Mesenchymal stem cell (in vitro differentiated cells and primary cell): ENCODE results near the gene U2SURP.

Experiments
- DNase-seq: peaks from one replicate; pipeline ENCODE4 v3.0.0-alpha.2; 2013
- H2AFZ ChIP-seq: one replicate; pipeline ENCODE4 v1.6.1; 2013; ENCODE audit warnings: low read depth, mild to moderate bottlenecking, control low read depth, inconsistent platforms, low read length, moderate library complexity
- H2AK5ac ChIP-seq: 2 replicates; pipeline ENCODE4 v1.6.1; 2013; ENCODE audit warnings: low read length, moderate library complexity, mild to moderate bottlenecking, inconsistent platforms; ENCODE audit not compliant: severe bottlenecking
- H2BK120ac ChIP-seq: one replicate; pipeline ENCODE4 v1.6.1; 2013; ENCODE audit warnings: low read depth, mild to moderate bottlenecking, inconsistent platforms, low read length, moderate library complexity
- H2BK12ac ChIP-seq, 2 experiments: one replicate each; pipeline ENCODE4 v1.6.1; 2013; ENCODE audit warnings: inconsistent platforms in 2 of 2, low read length in 2 of 2, mild to moderate bottlenecking in 2 of 2, moderate library complexity in 2 of 2, control low read depth in 1 of 2
- H2BK15ac ChIP-seq: one replicate; pipeline ENCODE4 v1.6.1; 2013; ENCODE audit warnings: mild to moderate bottlenecking, low read depth, inconsistent platforms; ENCODE audit not compliant: poor library complexity, severe bottlenecking
- H2BK5ac ChIP-seq: 2 replicates; pipeline ENCODE4 v1.6.1; 2013; ENCODE audit warnings: low read depth, mild to moderate bottlenecking, low read length, control low read depth, inconsistent platforms; ENCODE audit not compliant: poor library complexity, severe bottlenecking
- H3K14ac ChIP-seq, 2 experiments: one replicate each; pipeline ENCODE4 v1.6.1; 2013; ENCODE audit warnings: inconsistent platforms in 2 of 2, low read length in 2 of 2, control low read depth in 1 of 2, mild to moderate bottlenecking in 1 of 2, moderate library complexity in 1 of 2
- H3K18ac ChIP-seq, 2 experiments: one replicate each; pipeline ENCODE4 v1.6.1; 2013; ENCODE audit warnings: inconsistent platforms in 2 of 2, low read length in 2 of 2, control low read depth in 1 of 2, low read depth in 1 of 2, mild to moderate bottlenecking in 1 of 2
- H3K23ac ChIP-seq, 2 experiments: one replicate each; pipeline ENCODE4 v1.6.1; 2013; ENCODE audit warnings: inconsistent platforms in 2 of 2, low read length in 2 of 2, mild to moderate bottlenecking in 2 of 2, moderate library complexity in 2 of 2, control low read depth in 1 of 2
- H3K27ac ChIP-seq: 2 replicates; pipeline ENCODE4 v1.5.1; 2013; ENCODE audit warnings: mild to moderate bottlenecking, moderate library complexity, low read length, control low read depth, inconsistent platforms; ENCODE audit not compliant: poor library complexity, severe bottlenecking
- H3K27me3 ChIP-seq, 2 experiments: 2 replicates each; pipeline versions ENCODE4 v1.6.1 to v1.7.0; 2013; ENCODE audit warnings: low read length in 2 of 2, mild to moderate bottlenecking in 2 of 2, moderate library complexity in 2 of 2, control low read depth in 1 of 2, inconsistent platforms in 1 of 2; ENCODE audit not compliant: control insufficient read depth in 1 of 2, insufficient read depth in 1 of 2
- H3K36me3 ChIP-seq, 2 experiments: 2 replicates each; pipeline versions ENCODE4 v1.6.1 to v1.7.0; 2013; ENCODE audit warnings: low read length in 2 of 2, control low read depth in 1 of 2, inconsistent platforms in 1 of 2, low read depth in 1 of 2, mild to moderate bottlenecking in 1 of 2; ENCODE audit not compliant: insufficient read depth in 2 of 2, control insufficient read depth in 1 of 2
- H3K4ac ChIP-seq, 2 experiments: one replicate each; pipeline ENCODE4 v1.6.1; 2013; ENCODE audit warnings: inconsistent platforms in 2 of 2, low read length in 2 of 2, mild to moderate bottlenecking in 2 of 2, moderate library complexity in 2 of 2, control low read depth in 1 of 2, low read depth in 1 of 2
- H3K4me1 ChIP-seq: 2 replicates; pipeline ENCODE4 v1.6.1; 2013; ENCODE audit warnings: low read depth, low read length, control low read depth; ENCODE audit not compliant: control insufficient read depth, insufficient read depth
- H3K4me2 ChIP-seq: 2 replicates; pipeline ENCODE4 v1.6.1; 2013; ENCODE audit warnings: low read length, mild to moderate bottlenecking, inconsistent platforms; ENCODE audit not compliant: poor library complexity, severe bottlenecking
- H3K4me3 ChIP-seq, 2 experiments: 2 replicates each; pipeline versions ENCODE4 v1.5.1 to v1.7.0; 2013; ENCODE audit warnings: low read length in 2 of 2, mild to moderate bottlenecking in 2 of 2, control low read depth in 1 of 2, low read depth in 1 of 2; ENCODE audit not compliant: insufficient read depth in 1 of 2
- H3K79me1 ChIP-seq: replicated peaks from 2 replicates; pipeline ENCODE4 v1.6.1; 2013; ENCODE audit warnings: mild to moderate bottlenecking, control low read depth, low read length, inconsistent platforms; ENCODE audit not compliant: poor library complexity, severe bottlenecking
- H3K9ac ChIP-seq: 2 replicates; pipeline ENCODE4 v1.7.0; 2013; ENCODE audit warnings: mild to moderate bottlenecking, low read length, moderate library complexity
- H3K9me3 ChIP-seq: 2 replicates; pipeline ENCODE4 v1.7.0; 2013; ENCODE audit warnings: mild to moderate bottlenecking, low read length; ENCODE audit not compliant: control insufficient read depth
- H4K8ac ChIP-seq: one replicate; pipeline ENCODE4 v1.6.1; 2013; ENCODE audit warnings: inconsistent platforms, mild to moderate bottlenecking, low read length, moderate library complexity
- H4K91ac ChIP-seq: one replicate; pipeline ENCODE4 v1.6.1; 2013; ENCODE audit warnings: mild to moderate bottlenecking, low read length, inconsistent platforms
- WGBS: methylation state at CpG from one replicate; pipeline ENCODE4 v1.1.7; 2013; ENCODE audit warnings: mixed read lengths; 5-methylcytosine and 5-hydroxymethylcytosine counted together

U2SURP gene

DNA sequence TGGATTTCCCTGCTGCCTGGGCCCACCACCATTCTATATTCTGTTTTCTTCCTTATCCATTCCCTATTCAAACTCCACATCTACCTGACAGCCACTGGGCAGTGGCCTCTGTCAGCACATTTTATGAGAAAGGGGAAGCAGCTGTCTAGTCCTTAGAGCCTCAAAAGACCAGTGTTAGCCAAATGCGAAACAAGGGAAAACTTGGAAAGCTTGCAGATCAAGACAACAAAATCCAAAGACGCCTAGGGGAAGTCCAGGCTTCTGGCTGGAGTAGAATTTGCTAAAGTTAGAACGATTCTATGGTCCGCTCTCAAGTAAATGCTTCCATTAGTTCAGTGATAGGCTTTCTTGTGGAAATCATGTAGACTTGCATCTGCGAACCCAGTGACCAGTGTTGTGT is 78.8 kb downstream of the U2SURP start:
- Histone ChIP-seq H3K14ac (no peak overlapping the region), H3K27ac (no peak overlapping the region), H3K18ac (no peak overlapping the region), H4K8ac (no peak overlapping the region), H3K79me1 (no peaks in the 10 kb centered on the region), H2BK5ac (no peak overlapping the region), H3K4me1 (peaks cover 5% of the 10 kb centered on the region), H2BK12ac (no peak overlapping the region), H4K91ac (no peak overlapping the region), H3K9me3 (no peaks in the 10 kb centered on the region), H3K36me3 (no peaks in the 10 kb centered on the region), H3K4ac (no peak overlapping the region), H3K4me3 (no peak overlapping the region), H2BK120ac (no peak overlapping the region), H2AFZ (no peak overlapping the region), H2BK15ac (no peak overlapping the region), H3K27me3 (no peaks in the 10 kb centered on the region), H3K9ac (no peak overlapping the region), H3K4me2 (no peak overlapping the region), H3K23ac (no peak overlapping the region), H2AK5ac (no peak overlapping the region)
- no peak for DNase-seq
- 96% methylated on average over 4 of the region's 5 CpGs for WGBS

DNA sequence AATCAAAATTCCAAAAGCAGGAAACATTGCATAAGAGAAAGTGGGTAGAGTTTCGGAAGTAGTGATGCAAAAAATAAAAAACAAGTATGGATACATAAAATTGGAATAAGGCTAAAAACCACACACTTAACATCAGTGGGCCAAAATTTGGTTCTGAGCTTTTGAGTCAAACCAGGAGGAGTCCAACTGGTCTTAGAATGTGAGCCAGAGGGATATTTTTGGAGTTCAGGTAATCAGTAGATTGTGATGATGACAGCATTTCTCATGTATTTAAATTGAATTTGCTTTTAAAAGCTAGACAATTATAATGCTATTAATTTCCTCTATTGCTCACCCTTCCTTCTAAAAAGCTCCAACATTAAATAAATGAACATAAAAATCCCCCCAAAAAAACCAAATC is 80.0 kb downstream of the U2SURP start:
- Histone ChIP-seq H3K27me3 (no peaks in the 10 kb centered on the region), H4K8ac (no peak overlapping the region), H3K9me3 (no peaks in the 10 kb centered on the region), H2BK12ac (no peak overlapping the region), H2AFZ (no peak overlapping the region), H3K4me3 (no peak overlapping the region), H3K14ac (no peak overlapping the region), H3K27ac (no peak overlapping the region), H3K4me2 (no peak overlapping the region), H3K79me1 (no peaks in the 10 kb centered on the region), H2BK120ac (no peak overlapping the region), H3K18ac (no peak overlapping the region), H2AK5ac (no peak overlapping the region), H2BK15ac (no peak overlapping the region), H3K4me1 (peaks cover 6% of the 10 kb centered on the region), H2BK5ac (no peak overlapping the region), H3K36me3 (no peaks in the 10 kb centered on the region), H3K9ac (no peak overlapping the region), H4K91ac (no peak overlapping the region), H3K4ac (no peak overlapping the region), H3K23ac (no peak overlapping the region)
- DNase-seq = no peak
- no CpG with 5 or more reads among the region's 1 CpG for WGBS

DNA sequence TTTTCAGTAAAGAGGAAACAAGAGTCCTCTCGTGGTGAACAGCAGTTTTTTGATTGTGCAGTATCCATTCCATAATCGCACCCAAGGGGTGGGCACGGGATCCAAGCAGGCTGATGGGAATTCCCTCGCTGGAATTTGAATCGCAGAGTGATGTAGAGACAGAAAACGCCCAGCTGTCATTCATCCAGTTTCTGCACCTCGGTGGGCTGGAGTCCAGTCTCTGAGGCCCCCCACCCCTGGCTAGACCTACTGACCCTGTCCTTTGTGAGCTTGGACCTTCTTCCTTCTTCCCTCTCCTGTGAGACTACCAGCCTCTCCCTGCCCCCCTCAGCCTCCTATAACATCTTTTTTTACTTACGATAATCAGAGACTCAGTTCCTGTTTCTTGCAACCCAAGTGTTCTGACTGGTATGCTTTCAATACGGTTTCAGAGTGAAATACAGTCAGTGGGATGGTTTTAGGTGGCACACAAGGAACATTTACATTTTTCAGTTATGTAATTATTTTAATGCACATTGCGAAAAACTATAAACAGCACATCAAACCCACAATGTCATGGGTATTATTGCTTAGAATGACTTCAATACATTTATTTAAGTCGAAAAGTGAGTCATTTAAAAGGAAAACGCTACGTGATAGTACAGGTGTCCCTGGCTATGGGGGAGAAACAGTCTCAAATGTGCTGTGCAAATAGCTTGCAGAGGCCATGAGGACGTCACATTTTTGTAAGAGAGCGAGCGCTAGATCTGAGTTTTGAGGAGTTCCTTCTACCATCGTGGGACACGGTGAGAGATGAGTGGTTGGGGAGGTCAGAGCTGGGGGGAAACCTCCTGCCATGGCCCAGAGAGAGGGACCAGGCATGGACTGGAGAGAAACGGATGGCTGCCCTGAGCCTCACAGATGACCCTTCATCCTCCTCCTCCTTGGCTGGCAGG is 80.7 kb downstream of the U2SURP start:
- H2AK5ac ChIP-seq = no peak overlapping the region
- H3K4me2 ChIP-seq = no peak overlapping the region
- no peak overlapping the region for H3K23ac ChIP-seq
- DNase-seq = no peak
- no peak overlapping the region for H2BK120ac ChIP-seq
- no peaks in the 10 kb centered on the region for H3K9me3 ChIP-seq
- 95% methylated on average over 18 of the region's 19 CpGs for WGBS
- H2BK5ac ChIP-seq = no peak overlapping the region
- H3K36me3 ChIP-seq = no peaks in the 10 kb centered on the region
- H2AFZ ChIP-seq = no peak overlapping the region
- no peak overlapping the region for H3K14ac ChIP-seq
- no peaks in the 10 kb centered on the region for H3K79me1 ChIP-seq
- H4K91ac ChIP-seq = no peak overlapping the region
- no peak overlapping the region for H4K8ac ChIP-seq
- no peak overlapping the region for H3K9ac ChIP-seq
- no peak overlapping the region for H3K18ac ChIP-seq
- peaks cover 6% of the 10 kb centered on the region for H3K4me1 ChIP-seq
- H2BK12ac ChIP-seq = no peak overlapping the region
- no peak overlapping the region for H3K27ac ChIP-seq
- H3K27me3 ChIP-seq = no peaks in the 10 kb centered on the region
- H3K4me3 ChIP-seq = no peak overlapping the region
- no peak overlapping the region for H2BK15ac ChIP-seq
- H3K4ac ChIP-seq = no peak overlapping the region

DNA sequence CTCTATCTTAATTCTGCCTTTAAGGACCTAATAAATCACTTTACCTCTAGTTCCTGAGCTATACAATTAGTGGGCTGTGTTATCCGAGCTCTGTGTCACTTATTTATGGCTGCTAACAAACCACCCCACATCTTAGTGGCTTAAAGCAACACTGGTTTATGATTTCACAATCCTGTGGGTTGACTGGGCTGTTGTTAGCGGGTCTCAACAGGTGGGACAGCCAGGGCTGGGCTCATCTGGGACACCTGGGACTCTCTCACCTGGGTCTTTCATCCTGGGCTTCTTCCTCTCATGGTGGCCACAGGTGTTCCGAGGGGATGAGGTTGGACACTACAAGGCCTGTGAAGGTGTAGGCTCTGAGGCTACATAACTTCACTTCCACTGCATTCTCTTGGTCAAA is 82.4 kb downstream of the U2SURP start:
- H2BK15ac ChIP-seq = no peak overlapping the region
- H2AFZ ChIP-seq = no peak overlapping the region
- no peak overlapping the region for H3K4me3 ChIP-seq
- DNase-seq = no peak
- no peak overlapping the region for H3K9ac ChIP-seq
- no peak overlapping the region for H4K91ac ChIP-seq
- no peak overlapping the region for H2BK5ac ChIP-seq
- no peak overlapping the region for H4K8ac ChIP-seq
- H3K4me2 ChIP-seq = no peak overlapping the region
- WGBS = 92% methylated on average over 3 of the region's 3 CpGs
- no peak overlapping the region for H2BK12ac ChIP-seq
- no peak overlapping the region for H3K4ac ChIP-seq
- no peaks in the 10 kb centered on the region for H3K27me3 ChIP-seq
- H3K23ac ChIP-seq = no peak overlapping the region
- no peak overlapping the region for H3K18ac ChIP-seq
- H3K4me1 ChIP-seq = peaks cover 6% of the 10 kb centered on the region
- no peak overlapping the region for H2BK120ac ChIP-seq
- no peaks in the 10 kb centered on the region for H3K79me1 ChIP-seq
- H3K27ac ChIP-seq = no peak overlapping the region
- H2AK5ac ChIP-seq = no peak overlapping the region
- H3K14ac ChIP-seq = no peak overlapping the region
- no peaks in the 10 kb centered on the region for H3K9me3 ChIP-seq
- H3K36me3 ChIP-seq = no peaks in the 10 kb centered on the region
